HEK293 (cell line): ENCODE results near the gene C13orf42.

ENCODE experiments used
- CTCF ChIA-PET: fragments of 350-600 bp; formaldehyde crosslinking; extraction: SDS; loops from one replicate; lab custom pipeline; 2021; ENCODE audit warnings: antibody characterized with exemption; lab: Yijun Ruan, JAX
- POLR2A ChIA-PET: fragments of 300-600 bp; formaldehyde crosslinking; extraction: SDS; loops from one replicate; lab custom pipeline; 2020; ENCODE audit warnings: antibody characterized with exemption, inconsistent platforms; lab: Yijun Ruan, JAX
- H3K27ac ChIP-seq: fragments of 200-500 bp; sonication (Bioruptor generic); 2 replicates; pipeline ENCODE4 v1.5.1; 2014; ENCODE audit warnings: low read depth, low read length, control low read depth, inconsistent platforms; ENCODE audit errors: extremely low read depth
- H3K36me3 ChIP-seq, 2 experiments: fragments of 200-500 bp in 1 of 2; sonication (Bioruptor generic) in 1 of 2; 1 replicate in 1 of 2; 2 replicates in 1 of 2; pipeline ENCODE4 v1.5.1; 2014 to 2017; ENCODE audit warnings: inconsistent platforms in 2 of 2, low read length in 2 of 2; ENCODE audit not compliant: control insufficient read depth in 2 of 2, insufficient read depth in 1 of 2
- H3K4me1 ChIP-seq: fragments of 200-500 bp; sonication (Bioruptor generic); 2 replicates; pipeline ENCODE4 v1.5.1; 2014; ENCODE audit warnings: mild to moderate bottlenecking, low read length, inconsistent platforms; ENCODE audit not compliant: control insufficient read depth, insufficient read depth
- H3K4me3 ChIP-seq: 2 replicates; pipeline ENCODE4 v1.5.1; 2011; ENCODE audit warnings: low read depth, mild to moderate bottlenecking, control low read depth, low read length, moderate library complexity
- H3K9me3 ChIP-seq: fragments of 200-500 bp; sonication (Bioruptor generic); 2 replicates; pipeline ENCODE4 v1.5.1; 2014; ENCODE audit warnings: low read depth, low read length, inconsistent platforms; ENCODE audit not compliant: control insufficient read depth, insufficient read depth
- BCL11A ChIP-seq: fragments of 450-650 bp; formaldehyde crosslinking; IDR thresholded peaks from 2 replicates; pipeline ENCODE4 v1.5.1; 2016; ENCODE audit warnings: low read depth, missing biosample characterization, missing genetic modification characterization
- BCL11B ChIP-seq: fragments of 450-650 bp; formaldehyde crosslinking; IDR thresholded peaks from 2 replicates; pipeline ENCODE4 v1.5.1; 2016; ENCODE audit warnings: low read depth, missing biosample characterization, missing genetic modification characterization
- CTCF ChIP-seq: fragments of 450-650 bp; formaldehyde crosslinking; IDR thresholded peaks from 2 replicates; pipeline ENCODE4 v1.5.1; 2016; ENCODE audit warnings: missing biosample characterization, missing genetic modification characterization
- HOXC10 ChIP-seq: sonication (generic); formaldehyde crosslinking; IDR thresholded peaks from 2 replicates; pipeline ENCODE4 v1.8.1; 2023; ENCODE audit warnings: mild to moderate bottlenecking, missing genetic modification reagents
- KLF10 ChIP-seq: fragments of 450-650 bp; IDR thresholded peaks from 2 replicates; pipeline ENCODE4 v1.5.1; 2018; ENCODE audit warnings: missing biosample characterization, mild to moderate bottlenecking, missing genetic modification characterization
- SALL2 ChIP-seq: fragments of 450-650 bp; formaldehyde crosslinking; IDR thresholded peaks from 2 replicates; pipeline ENCODE4 v1.5.0; 2017; ENCODE audit warnings: missing biosample characterization, mild to moderate bottlenecking, missing genetic modification characterization, borderline replicate concordance
- ZNF146 ChIP-seq: fragments of 450-650 bp; formaldehyde crosslinking; IDR thresholded peaks from 2 replicates; pipeline ENCODE4 v1.5.1; 2016; ENCODE audit warnings: missing biosample characterization, missing genetic modification characterization
- ZNF169 ChIP-seq: fragments of 450-650 bp; formaldehyde crosslinking; IDR thresholded peaks from 2 replicates; pipeline ENCODE4 v1.5.1; 2016; ENCODE audit warnings: missing biosample characterization, missing genetic modification characterization
- ZNF19 ChIP-seq: fragments of 450-650 bp; formaldehyde crosslinking; IDR thresholded peaks from 2 replicates; pipeline ENCODE4; 2016; ENCODE audit warnings: missing biosample characterization, missing genetic modification characterization, low read depth
- ZNF416 ChIP-seq: fragments of 450-650 bp; formaldehyde crosslinking; IDR thresholded peaks from 2 replicates; pipeline ENCODE4 v1.5.1; 2016; ENCODE audit warnings: missing biosample characterization, missing genetic modification characterization
- ZNF521 ChIP-seq: fragments of 450-650 bp; formaldehyde crosslinking; IDR thresholded peaks from 2 replicates; pipeline ENCODE4 v1.5.1; 2017; ENCODE audit warnings: missing biosample characterization, mild to moderate bottlenecking, missing genetic modification characterization
- ZNF560 ChIP-seq: fragments of 450-650 bp; formaldehyde crosslinking; IDR thresholded peaks from 2 replicates; pipeline ENCODE4 v1.5.1; 2017; ENCODE audit warnings: missing biosample characterization, missing genetic modification characterization, borderline replicate concordance
- ZNF624 ChIP-seq: fragments of 450-650 bp; formaldehyde crosslinking; IDR thresholded peaks from 2 replicates; pipeline ENCODE4 v1.5.1; 2017; ENCODE audit warnings: missing biosample characterization, missing genetic modification characterization
- ZNF747 ChIP-seq: fragments of 450-650 bp; formaldehyde crosslinking; IDR thresholded peaks from 2 replicates; pipeline ENCODE4 v1.5.1; 2016; ENCODE audit warnings: missing biosample characterization, missing genetic modification characterization
- ZNF776 ChIP-seq: fragments of 450-650 bp; formaldehyde crosslinking; IDR thresholded peaks from 2 replicates; pipeline ENCODE4 v1.5.0; 2017; ENCODE audit warnings: missing biosample characterization, missing genetic modification characterization, borderline replicate concordance
- ZNF830 ChIP-seq: fragments of 450-650 bp; IDR thresholded peaks from 2 replicates; pipeline ENCODE4 v1.5.0; 2018; ENCODE audit warnings: missing biosample characterization, missing genetic modification characterization, low read depth, mild to moderate bottlenecking, moderate library complexity
- ZNF843 ChIP-seq: fragments of 450-650 bp; formaldehyde crosslinking; IDR thresholded peaks from 2 replicates; pipeline ENCODE4 v1.5.1; 2016; ENCODE audit warnings: missing biosample characterization, missing genetic modification characterization
- ZSCAN18 ChIP-seq: fragments of 450-650 bp; formaldehyde crosslinking; IDR thresholded peaks from 2 replicates; pipeline ENCODE4 v1.5.1; 2016; ENCODE audit warnings: missing biosample characterization, missing genetic modification characterization
- TF ChIP-seq, protein P1 (sequence below): fragments of 450-650 bp; formaldehyde crosslinking; IDR thresholded peaks from 2 replicates; pipeline ENCODE4 v1.5.1; 2016; ENCODE audit warnings: missing biosample characterization, missing genetic modification characterization
- TF ChIP-seq, protein P2 (sequence below): fragments of 450-650 bp; formaldehyde crosslinking; optimal IDR thresholded peaks from 2 replicates; pipeline ENCODE3; 2016; ENCODE audit warnings: missing biosample characterization, mild to moderate bottlenecking, missing genetic modification characterization

C13orf42 gene

GRCh38 chr13:51155776-51156515, 44.9 kb upstream of the C13orf42 start (continued):
- TF ChIP-seq, protein P1, sequence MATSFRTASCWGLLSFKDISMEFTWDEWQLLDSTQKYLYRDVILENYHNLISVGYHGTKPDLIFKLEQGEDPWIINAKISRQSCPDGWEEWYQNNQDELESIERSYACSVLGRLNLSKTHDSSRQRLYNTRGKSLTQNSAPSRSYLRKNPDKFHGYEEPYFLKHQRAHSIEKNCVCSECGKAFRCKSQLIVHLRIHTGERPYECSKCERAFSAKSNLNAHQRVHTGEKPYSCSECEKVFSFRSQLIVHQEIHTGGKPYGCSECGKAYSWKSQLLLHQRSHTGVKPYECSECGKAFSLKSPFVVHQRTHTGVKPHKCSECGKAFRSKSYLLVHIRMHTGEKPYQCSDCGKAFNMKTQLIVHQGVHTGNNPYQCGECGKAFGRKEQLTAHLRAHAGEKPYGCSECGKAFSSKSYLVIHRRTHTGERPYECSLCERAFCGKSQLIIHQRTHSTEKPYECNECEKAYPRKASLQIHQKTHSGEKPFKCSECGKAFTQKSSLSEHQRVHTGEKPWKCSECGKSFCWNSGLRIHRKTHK (tag by site-specific recombination), result no peak
- TF ChIP-seq ZNF560 (tag by site-specific recombination) (no peak), ZSCAN18 (tag by site-specific recombination) (no peak), KLF10 (tag by site-specific recombination) (no peak), ZNF776 (tag by site-specific recombination) (no peak)
- TF ChIP-seq, protein P2, sequence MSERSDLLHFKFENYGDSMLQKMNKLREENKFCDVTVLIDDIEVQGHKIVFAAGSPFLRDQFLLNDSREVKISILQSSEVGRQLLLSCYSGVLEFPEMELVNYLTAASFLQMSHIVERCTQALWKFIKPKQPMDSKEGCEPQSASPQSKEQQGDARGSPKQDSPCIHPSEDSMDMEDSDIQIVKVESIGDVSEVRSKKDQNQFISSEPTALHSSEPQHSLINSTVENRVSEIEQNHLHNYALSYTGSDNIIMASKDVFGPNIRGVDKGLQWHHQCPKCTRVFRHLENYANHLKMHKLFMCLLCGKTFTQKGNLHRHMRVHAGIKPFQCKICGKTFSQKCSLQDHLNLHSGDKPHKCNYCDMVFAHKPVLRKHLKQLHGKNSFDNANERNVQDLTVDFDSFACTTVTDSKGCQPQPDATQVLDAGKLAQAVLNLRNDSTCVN, result no peak
- TF ChIP-seq, all 188 proteins: peak for 0

GRCh38 chr13:51155161-51155560, 44.1 kb upstream of the C13orf42 start:
- Histone ChIP-seq H3K36me3 (no peaks in the 10 kb centered on the region), H3K27ac (no peak overlapping the region), H3K4me3 (no peak overlapping the region), H3K9me3 (no peaks in the 10 kb centered on the region), H3K4me1 (no peaks in the 10 kb centered on the region)
- ChIA-PET POLR2A (no interaction called here), CTCF (interaction anchor here (0.5 to 0.7 kb wide), 2 partner anchors 23 to 1669 kb away, joined by 3 read pairs; no protein-coding TSS in a partner anchor)
- TF ChIP-seq SALL2 (tag by site-specific recombination), result no peak
- TF ChIP-seq CTCF, result no peak
- TF ChIP-seq ZNF830 (tag by site-specific recombination), result no peak
- TF ChIP-seq BCL11B (tag by site-specific recombination), result no peak
- no peak for TF ChIP-seq ZNF146 (tag by site-specific recombination)
- TF ChIP-seq HOXC10, result no peak
- no peak for TF ChIP-seq ZNF19 (tag by site-specific recombination)
- no peak for TF ChIP-seq ZNF169
- TF ChIP-seq ZNF521, result no peak
- TF ChIP-seq ZNF416 (tag by site-specific recombination), result no peak
- no peak for TF ChIP-seq ZNF624
- no peak for TF ChIP-seq ZNF843
- no peak for TF ChIP-seq BCL11A (tag by site-specific recombination)
- TF ChIP-seq ZNF747 (tag by site-specific recombination), result no peak
